Type B pancreatic cell (in vitro differentiated cells): ENCODE data around the gene TRIM21. TPM values are rescaled to one million over a fixed set of nuclear protein-coding genes. Genes with fewer than 3 reads are reported as not detected.
"Not testable (repeated sequence)": the region's sequence is repeated elsewhere in the genome, so short reads cannot be mapped to it uniquely, and the experiment has no call there.

Source experiments
- DNase-seq: peaks from one replicate; pipeline ENCODE4 v3.0.0; 2021; ENCODE audit warnings: mixed read lengths; ENCODE audit not compliant: unreplicated experiment; ENCODE audit errors: extremely low spot score
- H3K27ac Mint-ChIP-seq: 2 replicates; pipeline ENCODE4 v1.8.0; 2021; ENCODE audit warnings: mild to moderate bottlenecking, mixed read lengths
- H3K27me3 Mint-ChIP-seq: 2 replicates; pipeline ENCODE4 v1.8.0; 2021; ENCODE audit warnings: mixed read lengths
- H3K36me3 Mint-ChIP-seq: 2 replicates; pipeline ENCODE4 v1.8.0; 2021; ENCODE audit warnings: mixed read lengths
- H3K4me1 Mint-ChIP-seq: one replicate; pipeline ENCODE4 v1.8.0; 2021; ENCODE audit warnings: mixed read lengths; ENCODE audit not compliant: unreplicated experiment
- H3K4me3 Mint-ChIP-seq: 2 replicates; pipeline ENCODE4 v1.8.0; 2021; ENCODE audit warnings: mild to moderate bottlenecking, mixed read lengths
- H3K9me3 Mint-ChIP-seq: 2 replicates; pipeline ENCODE4 v1.8.0; 2021; ENCODE audit warnings: mixed read lengths
- total RNA-seq: library from RNA; stranded (reverse); gene quantifications from 2 replicates; pipeline ENCODE4 v1.2.1, GENCODE V29; 2021; ENCODE audit warnings: low replicate concordance
- TF ChIP-seq, protein P1 (sequence below): fragments of 200-600 bp; sonication (generic); conservative IDR thresholded peaks from 2 replicates; pipeline ENCODE4 v1.5.0; 2021; ENCODE audit warnings: antibody characterized with exemption, mild to moderate bottlenecking

Gene TRIM21
- total RNA-seq, 1 donor from 2014 or later, result 18.4 TPM

DNA sequence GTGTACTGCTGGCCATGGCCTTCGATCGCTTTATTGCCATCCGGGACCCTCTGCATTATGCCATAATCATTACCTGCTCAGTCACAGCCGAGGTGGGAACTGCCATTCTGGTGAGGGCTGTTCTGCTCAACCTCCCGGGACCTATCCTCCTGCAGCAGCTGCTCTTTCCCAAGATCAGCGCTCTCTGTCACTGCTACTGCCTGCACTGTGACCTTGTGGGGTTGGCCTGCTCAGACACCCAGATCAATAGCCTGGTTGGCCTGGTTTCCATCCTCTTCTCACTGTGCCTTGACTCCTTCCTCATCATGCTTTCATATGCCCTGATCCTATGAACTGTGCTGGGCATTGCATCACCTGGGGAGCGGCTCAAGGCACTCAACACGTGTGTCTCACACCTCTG, 24.9 kb upstream of the TRIM21 start:
- DNase-seq, result no peak
- peaks cover 2% of the 10 kb centered on the region for H3K27me3 Mint-ChIP-seq
- no peaks in the 10 kb centered on the region for H3K4me1 Mint-ChIP-seq
- TF ChIP-seq, protein P1, sequence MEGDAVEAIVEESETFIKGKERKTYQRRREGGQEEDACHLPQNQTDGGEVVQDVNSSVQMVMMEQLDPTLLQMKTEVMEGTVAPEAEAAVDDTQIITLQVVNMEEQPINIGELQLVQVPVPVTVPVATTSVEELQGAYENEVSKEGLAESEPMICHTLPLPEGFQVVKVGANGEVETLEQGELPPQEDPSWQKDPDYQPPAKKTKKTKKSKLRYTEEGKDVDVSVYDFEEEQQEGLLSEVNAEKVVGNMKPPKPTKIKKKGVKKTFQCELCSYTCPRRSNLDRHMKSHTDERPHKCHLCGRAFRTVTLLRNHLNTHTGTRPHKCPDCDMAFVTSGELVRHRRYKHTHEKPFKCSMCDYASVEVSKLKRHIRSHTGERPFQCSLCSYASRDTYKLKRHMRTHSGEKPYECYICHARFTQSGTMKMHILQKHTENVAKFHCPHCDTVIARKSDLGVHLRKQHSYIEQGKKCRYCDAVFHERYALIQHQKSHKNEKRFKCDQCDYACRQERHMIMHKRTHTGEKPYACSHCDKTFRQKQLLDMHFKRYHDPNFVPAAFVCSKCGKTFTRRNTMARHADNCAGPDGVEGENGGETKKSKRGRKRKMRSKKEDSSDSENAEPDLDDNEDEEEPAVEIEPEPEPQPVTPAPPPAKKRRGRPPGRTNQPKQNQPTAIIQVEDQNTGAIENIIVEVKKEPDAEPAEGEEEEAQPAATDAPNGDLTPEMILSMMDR, result no peak
- no peaks in the 10 kb centered on the region for H3K9me3 Mint-ChIP-seq
- H3K27ac Mint-ChIP-seq, result no peak overlapping the region
- H3K4me3 Mint-ChIP-seq, result no peak overlapping the region
- H3K36me3 Mint-ChIP-seq, result no peaks in the 10 kb centered on the region

DNA sequence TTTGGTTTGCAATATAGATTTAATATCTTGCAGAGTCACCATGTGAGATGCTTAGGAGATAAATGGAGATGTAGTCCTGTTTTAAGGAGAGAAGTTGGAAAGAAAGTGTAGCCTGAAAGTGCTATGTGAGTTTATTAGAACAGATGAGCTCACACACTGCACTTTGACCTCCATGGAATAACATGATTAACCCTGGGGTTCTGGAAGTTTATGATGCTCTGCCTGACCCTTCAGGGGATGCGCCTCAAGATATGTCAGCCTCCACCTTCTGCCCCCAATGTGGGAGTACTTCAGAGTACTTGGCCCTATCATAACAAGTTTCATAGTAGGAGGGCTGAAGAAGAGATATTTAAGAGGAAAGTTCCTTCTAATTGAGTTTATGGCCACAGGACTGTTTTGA, 23.3 kb upstream of the TRIM21 start:
- H3K4me3 Mint-ChIP-seq, result no peak overlapping the region
- H3K9me3 Mint-ChIP-seq, result no peaks in the 10 kb centered on the region
- H3K36me3 Mint-ChIP-seq, result no peaks in the 10 kb centered on the region
- no peak for DNase-seq
- H3K4me1 Mint-ChIP-seq, result no peaks in the 10 kb centered on the region
- H3K27ac Mint-ChIP-seq, result no peak overlapping the region
- TF ChIP-seq, protein P1, result no peak
- peaks cover 2% of the 10 kb centered on the region for H3K27me3 Mint-ChIP-seq

DNA sequence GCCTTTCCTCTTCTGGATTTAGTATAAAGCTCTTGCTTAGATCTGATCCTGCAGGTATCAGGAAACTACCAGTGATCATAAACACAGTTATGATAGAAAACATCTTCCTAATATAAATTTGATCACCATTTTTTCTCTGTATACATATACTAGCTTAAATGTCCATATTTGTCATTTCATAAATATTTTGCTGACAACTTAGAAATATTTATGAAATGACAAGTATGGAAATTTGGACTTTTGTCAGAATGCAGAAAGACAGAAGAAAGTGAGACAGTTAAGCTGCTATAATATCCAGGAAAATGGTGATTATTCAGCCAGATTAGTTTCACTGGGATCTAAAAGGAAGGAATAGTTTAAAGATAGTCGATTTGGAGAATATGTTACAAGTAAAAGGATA, 22.8 kb upstream of the TRIM21 start:
- H3K4me3 Mint-ChIP-seq, result no peak overlapping the region

DNA sequence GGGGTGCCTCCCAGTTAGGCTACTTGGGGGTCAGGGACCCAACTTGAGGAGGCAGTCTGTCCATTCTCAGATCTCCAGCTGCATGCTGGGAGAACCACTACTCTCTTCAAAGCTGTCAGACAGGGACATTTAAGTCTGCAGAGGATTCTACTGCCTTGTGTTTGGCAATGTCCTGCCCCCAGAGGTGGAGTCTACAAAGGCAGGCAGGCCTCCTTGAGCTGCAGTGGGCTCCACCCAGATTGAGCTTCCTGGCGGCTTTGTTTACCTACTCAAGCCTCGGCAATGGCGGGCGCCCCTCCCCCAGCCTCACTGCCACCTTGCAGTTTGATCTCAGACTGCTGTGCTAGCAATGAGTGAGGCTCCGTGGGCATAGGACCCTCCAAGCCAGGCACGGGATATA, 12.7 kb upstream of the TRIM21 start:
- not testable (repeated sequence) for H3K4me3 Mint-ChIP-seq, H3K4me1 Mint-ChIP-seq, H3K36me3 Mint-ChIP-seq, H3K9me3 Mint-ChIP-seq, H3K27ac Mint-ChIP-seq, DNase-seq
- peaks cover 15% of the 10 kb centered on the region for H3K27me3 Mint-ChIP-seq

More for the DNA sequence above, 22.8 kb upstream of the TRIM21 start:
- TF ChIP-seq, protein P1, result no peak
- H3K9me3 Mint-ChIP-seq, result no peaks in the 10 kb centered on the region
- peaks cover 2% of the 10 kb centered on the region for H3K27me3 Mint-ChIP-seq
- no peak overlapping the region for H3K27ac Mint-ChIP-seq
- no peaks in the 10 kb centered on the region for H3K36me3 Mint-ChIP-seq
- no peak for DNase-seq
- H3K4me1 Mint-ChIP-seq, result no peaks in the 10 kb centered on the region

DNA sequence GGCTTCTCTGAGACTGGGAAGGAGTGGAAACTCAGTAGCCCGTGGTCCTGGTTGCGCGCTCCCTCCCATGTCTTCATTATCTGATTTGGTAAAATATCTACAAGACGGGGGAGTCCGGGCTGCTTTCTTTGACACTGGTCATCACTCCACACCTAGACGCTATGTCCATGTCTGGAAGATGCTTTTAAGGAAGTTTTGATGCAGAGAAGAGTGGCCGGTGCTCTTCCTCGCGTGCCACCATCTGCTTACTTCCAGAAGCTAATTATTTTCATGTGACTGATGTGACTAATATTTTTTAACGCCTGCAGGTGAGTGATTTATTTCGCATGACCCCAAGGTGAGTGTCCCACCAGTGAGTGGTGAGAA, 339 bp upstream of the TRIM21 start:
- Mint-ChIP-seq H3K36me3 (peaks cover 17% of the 10 kb centered on the region), H3K4me3 (peak overlapping the region; percentile 90), H3K27ac (peak overlapping the region; percentile 61), H3K4me1 (peaks cover 14% of the 10 kb centered on the region), H3K27me3 (no peaks in the 10 kb centered on the region), H3K9me3 (peaks cover 4% of the 10 kb centered on the region)
- no peak for DNase-seq
- TF ChIP-seq, protein P1, result no peak

DNA sequence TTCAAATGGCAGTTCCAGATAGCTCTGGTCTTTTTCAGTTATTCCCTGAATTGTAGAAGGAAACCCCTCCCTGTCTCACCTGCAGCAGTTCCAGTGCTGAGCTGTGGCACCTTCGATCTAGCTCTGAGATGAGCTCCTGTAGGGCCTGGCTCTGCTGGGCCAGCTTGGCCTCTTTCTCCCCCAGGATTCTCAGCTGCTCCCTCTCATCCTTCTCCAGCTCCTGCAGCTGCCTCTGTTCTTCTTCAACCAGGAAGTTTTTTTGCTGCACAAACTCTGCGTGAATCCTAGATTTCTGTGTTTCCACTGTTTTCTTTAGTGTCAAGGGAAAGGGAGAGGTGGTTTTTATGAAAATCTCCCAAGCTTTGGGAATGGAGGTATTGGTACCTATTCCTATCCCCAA, 5.3 kb downstream of the TRIM21 start:
- DNase-seq, result no peak
- Mint-ChIP-seq H3K27ac (no peak overlapping the region), H3K4me3 (no peak overlapping the region), H3K4me1 (peaks cover 7% of the 10 kb centered on the region), H3K36me3 (peaks cover 36% of the 10 kb centered on the region), H3K27me3 (no peaks in the 10 kb centered on the region), H3K9me3 (peaks cover 4% of the 10 kb centered on the region)
- TF ChIP-seq, protein P1, result no peak
